ENCODE measurements around the gene ADORA2B.

DNA sequence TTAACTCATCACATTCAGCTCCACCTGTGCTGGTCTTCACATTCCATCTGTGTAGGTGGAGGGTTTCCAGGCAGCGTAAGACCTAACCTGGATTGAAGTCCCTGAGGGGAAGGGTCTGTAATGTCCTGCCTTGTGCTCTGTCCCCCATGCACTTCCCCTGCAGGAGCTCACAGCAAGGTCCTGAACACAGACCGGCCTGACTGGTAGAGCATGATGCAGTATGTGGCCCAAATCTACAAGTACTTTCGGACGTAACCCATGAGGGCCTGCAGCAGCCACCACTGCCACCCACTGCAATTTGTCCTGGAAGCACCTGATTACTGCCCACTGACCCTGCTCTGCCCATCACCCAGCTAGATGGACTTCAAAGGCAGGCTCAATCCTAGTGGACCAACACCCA, 36.6 kb upstream of the ADORA2B start:
- TF ChIP-seq, protein P1, sequence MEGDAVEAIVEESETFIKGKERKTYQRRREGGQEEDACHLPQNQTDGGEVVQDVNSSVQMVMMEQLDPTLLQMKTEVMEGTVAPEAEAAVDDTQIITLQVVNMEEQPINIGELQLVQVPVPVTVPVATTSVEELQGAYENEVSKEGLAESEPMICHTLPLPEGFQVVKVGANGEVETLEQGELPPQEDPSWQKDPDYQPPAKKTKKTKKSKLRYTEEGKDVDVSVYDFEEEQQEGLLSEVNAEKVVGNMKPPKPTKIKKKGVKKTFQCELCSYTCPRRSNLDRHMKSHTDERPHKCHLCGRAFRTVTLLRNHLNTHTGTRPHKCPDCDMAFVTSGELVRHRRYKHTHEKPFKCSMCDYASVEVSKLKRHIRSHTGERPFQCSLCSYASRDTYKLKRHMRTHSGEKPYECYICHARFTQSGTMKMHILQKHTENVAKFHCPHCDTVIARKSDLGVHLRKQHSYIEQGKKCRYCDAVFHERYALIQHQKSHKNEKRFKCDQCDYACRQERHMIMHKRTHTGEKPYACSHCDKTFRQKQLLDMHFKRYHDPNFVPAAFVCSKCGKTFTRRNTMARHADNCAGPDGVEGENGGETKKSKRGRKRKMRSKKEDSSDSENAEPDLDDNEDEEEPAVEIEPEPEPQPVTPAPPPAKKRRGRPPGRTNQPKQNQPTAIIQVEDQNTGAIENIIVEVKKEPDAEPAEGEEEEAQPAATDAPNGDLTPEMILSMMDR (conservative IDR thresholded peaks at IDR 0.05; ENCODE audit: low read depth, low read length): no peak
- no peak for TF ChIP-seq RAD21 (IDR thresholded peaks at IDR 0.05; ENCODE audit: low read length)
- no peak for TF ChIP-seq POLR2A (IDR thresholded peaks at IDR 0.05; ENCODE audit: low read depth, low read length)
- no peak for TF ChIP-seq MAFK (IDR thresholded peaks at IDR 0.05; ENCODE audit: low read depth, low read length)
- TF ChIP-seq, protein P2, sequence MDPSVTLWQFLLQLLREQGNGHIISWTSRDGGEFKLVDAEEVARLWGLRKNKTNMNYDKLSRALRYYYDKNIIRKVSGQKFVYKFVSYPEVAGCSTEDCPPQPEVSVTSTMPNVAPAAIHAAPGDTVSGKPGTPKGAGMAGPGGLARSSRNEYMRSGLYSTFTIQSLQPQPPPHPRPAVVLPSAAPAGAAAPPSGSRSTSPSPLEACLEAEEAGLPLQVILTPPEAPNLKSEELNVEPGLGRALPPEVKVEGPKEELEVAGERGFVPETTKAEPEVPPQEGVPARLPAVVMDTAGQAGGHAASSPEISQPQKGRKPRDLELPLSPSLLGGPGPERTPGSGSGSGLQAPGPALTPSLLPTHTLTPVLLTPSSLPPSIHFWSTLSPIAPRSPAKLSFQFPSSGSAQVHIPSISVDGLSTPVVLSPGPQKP (IDR thresholded peaks at IDR 0.05; ENCODE audit: borderline replicate concordance, low read depth, low read length): no peak
- no peak for TF ChIP-seq FOS (IDR thresholded peaks at IDR 0.05; ENCODE audit: low read depth, low read length)
- TF ChIP-seq SMC3 (IDR thresholded peaks at IDR 0.05; ENCODE audit: low read depth, low read length): no peak

All from IMR-90 (cell line).